Measurements from ENCODE around the gene SMYD3. TPM values are rescaled to one million over a fixed set of nuclear protein-coding genes. Genes with fewer than 3 reads are reported as not detected.
A peak's percentile ranks its signal among the peaks of the same experiment; 100 is the strongest.

The SMYD3 gene
- total RNA-seq, 4 donors from 2014 or later, result 12.0 to 15.0 (median 13.2) TPM

GRCh38 chr1:246198115-246198816, 308.8 kb downstream of the SMYD3 start:
- Histone ChIP-seq H3K4me3 (no peak overlapping the region), H3K27ac (replicated peaks in 1 of 4) (no peak overlapping the region), H3K36me3 (no peaks in the 10 kb centered on the region), H3K9me3 (no peaks in the 10 kb centered on the region), H3K27me3 (no peaks in the 10 kb centered on the region), H3K4me1 (peaks cover 0 to 9% (median 0%) of the 10 kb centered on the region in 4 donors)
- intact Hi-C loops (cut with DNase I), result no loop called here
- 87% methylated on average over 2 of the region's 2 CpGs for WGBS
- no peak for TF ChIP-seq EP300 (IDR thresholded peaks at IDR 0.05)
- no peak for TF ChIP-seq POLR2A (IDR thresholded peaks at IDR 0.05; ENCODE audit: low read depth)
- TF ChIP-seq POLR2AphosphoS5 (IDR thresholded peaks at IDR 0.05), result no peak
- TF ChIP-seq, protein P1, sequence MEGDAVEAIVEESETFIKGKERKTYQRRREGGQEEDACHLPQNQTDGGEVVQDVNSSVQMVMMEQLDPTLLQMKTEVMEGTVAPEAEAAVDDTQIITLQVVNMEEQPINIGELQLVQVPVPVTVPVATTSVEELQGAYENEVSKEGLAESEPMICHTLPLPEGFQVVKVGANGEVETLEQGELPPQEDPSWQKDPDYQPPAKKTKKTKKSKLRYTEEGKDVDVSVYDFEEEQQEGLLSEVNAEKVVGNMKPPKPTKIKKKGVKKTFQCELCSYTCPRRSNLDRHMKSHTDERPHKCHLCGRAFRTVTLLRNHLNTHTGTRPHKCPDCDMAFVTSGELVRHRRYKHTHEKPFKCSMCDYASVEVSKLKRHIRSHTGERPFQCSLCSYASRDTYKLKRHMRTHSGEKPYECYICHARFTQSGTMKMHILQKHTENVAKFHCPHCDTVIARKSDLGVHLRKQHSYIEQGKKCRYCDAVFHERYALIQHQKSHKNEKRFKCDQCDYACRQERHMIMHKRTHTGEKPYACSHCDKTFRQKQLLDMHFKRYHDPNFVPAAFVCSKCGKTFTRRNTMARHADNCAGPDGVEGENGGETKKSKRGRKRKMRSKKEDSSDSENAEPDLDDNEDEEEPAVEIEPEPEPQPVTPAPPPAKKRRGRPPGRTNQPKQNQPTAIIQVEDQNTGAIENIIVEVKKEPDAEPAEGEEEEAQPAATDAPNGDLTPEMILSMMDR (IDR thresholded peaks at IDR 0.05), result no peak
- DNase-seq (ENCODE audit: extremely low spot score), result no peak

GRCh38 chr1:246197076-246197475, 310.0 kb downstream of the SMYD3 start:
- 91% methylated on average over 9 of the region's 9 CpGs for WGBS
- DNase-seq (ENCODE audit: extremely low spot score), result no peak
- no peaks in the 10 kb centered on the region for H3K27me3 ChIP-seq
- H3K36me3 ChIP-seq, result no peaks in the 10 kb centered on the region
- no peak overlapping the region for H3K27ac ChIP-seq (replicated peaks in 1 of 4)
- no peak overlapping the region for H3K4me3 ChIP-seq
- TF ChIP-seq POLR2AphosphoS5 (IDR thresholded peaks at IDR 0.05), result no peak
- TF ChIP-seq EP300 (IDR thresholded peaks at IDR 0.05), result no peak
- TF ChIP-seq, protein P1 (IDR thresholded peaks at IDR 0.05), result no peak
- no peak for TF ChIP-seq POLR2A (IDR thresholded peaks at IDR 0.05; ENCODE audit: low read depth)
- H3K4me1 ChIP-seq, result peaks cover 0 to 9% (median 0%) of the 10 kb centered on the region in 4 donors
- intact Hi-C loops (cut with DNase I), result no loop called here
- H3K9me3 ChIP-seq, result no peaks in the 10 kb centered on the region

- no peak overlapping the region for H3K27ac ChIP-seq (replicated peaks in 1 of 4)
- intact Hi-C loops (cut with DNase I), result no loop called here
- DNase-seq (ENCODE audit: extremely low spot score), result peak; percentile 31
- 89% methylated on average over 7 of the region's 7 CpGs for WGBS
- H3K27me3 ChIP-seq, result no peaks in the 10 kb centered on the region
- TF ChIP-seq POLR2AphosphoS5 (IDR thresholded peaks at IDR 0.05) (no peak), EP300 (IDR thresholded peaks at IDR 0.05) (no peak), POLR2A (IDR thresholded peaks at IDR 0.05; ENCODE audit: low read depth) (no peak)
- TF ChIP-seq, protein P1 (IDR thresholded peaks at IDR 0.05), result no peak
- no peak overlapping the region for H3K4me3 ChIP-seq
- H3K9me3 ChIP-seq, result no peaks in the 10 kb centered on the region
- no peaks in the 10 kb centered on the region for H3K36me3 ChIP-seq
- peaks cover 0 to 9% (median 0%) of the 10 kb centered on the region in 4 donors for H3K4me1 ChIP-seq
Measured at GRCh38 chr1:246195296-246195695, 311.8 kb downstream of the SMYD3 start.

GRCh38 chr1:246193537-246193936, 313.5 kb downstream of the SMYD3 start:
- no peaks in the 10 kb centered on the region for H3K36me3 ChIP-seq
- peak; percentile 37 for DNase-seq (ENCODE audit: extremely low spot score)
- WGBS, result 98% methylated on average over 12 of the region's 12 CpGs
- intact Hi-C loops (cut with DNase I), result no loop called here
- no peak overlapping the region for H3K27ac ChIP-seq (replicated peaks in 1 of 4)
- H3K27me3 ChIP-seq, result no peaks in the 10 kb centered on the region
- no peaks in the 10 kb centered on the region for H3K9me3 ChIP-seq
- peaks cover 0 to 9% (median 0%) of the 10 kb centered on the region in 4 donors for H3K4me1 ChIP-seq
- no peak overlapping the region for H3K4me3 ChIP-seq
- TF ChIP-seq POLR2AphosphoS5 (IDR thresholded peaks at IDR 0.05) (no peak), EP300 (IDR thresholded peaks at IDR 0.05) (no peak), POLR2A (IDR thresholded peaks at IDR 0.05; ENCODE audit: low read depth) (no peak)
- TF ChIP-seq, protein P1 (IDR thresholded peaks at IDR 0.05), result no peak
